HK-2 (cell line): ENCODE measurements around the gene PTGER3.

Experiments used
- DNase-seq: peaks from one replicate; pipeline ENCODE4 v3.0.0-alpha.2; 2018; ENCODE audit not compliant: unreplicated experiment

Gene PTGER3

DNA sequence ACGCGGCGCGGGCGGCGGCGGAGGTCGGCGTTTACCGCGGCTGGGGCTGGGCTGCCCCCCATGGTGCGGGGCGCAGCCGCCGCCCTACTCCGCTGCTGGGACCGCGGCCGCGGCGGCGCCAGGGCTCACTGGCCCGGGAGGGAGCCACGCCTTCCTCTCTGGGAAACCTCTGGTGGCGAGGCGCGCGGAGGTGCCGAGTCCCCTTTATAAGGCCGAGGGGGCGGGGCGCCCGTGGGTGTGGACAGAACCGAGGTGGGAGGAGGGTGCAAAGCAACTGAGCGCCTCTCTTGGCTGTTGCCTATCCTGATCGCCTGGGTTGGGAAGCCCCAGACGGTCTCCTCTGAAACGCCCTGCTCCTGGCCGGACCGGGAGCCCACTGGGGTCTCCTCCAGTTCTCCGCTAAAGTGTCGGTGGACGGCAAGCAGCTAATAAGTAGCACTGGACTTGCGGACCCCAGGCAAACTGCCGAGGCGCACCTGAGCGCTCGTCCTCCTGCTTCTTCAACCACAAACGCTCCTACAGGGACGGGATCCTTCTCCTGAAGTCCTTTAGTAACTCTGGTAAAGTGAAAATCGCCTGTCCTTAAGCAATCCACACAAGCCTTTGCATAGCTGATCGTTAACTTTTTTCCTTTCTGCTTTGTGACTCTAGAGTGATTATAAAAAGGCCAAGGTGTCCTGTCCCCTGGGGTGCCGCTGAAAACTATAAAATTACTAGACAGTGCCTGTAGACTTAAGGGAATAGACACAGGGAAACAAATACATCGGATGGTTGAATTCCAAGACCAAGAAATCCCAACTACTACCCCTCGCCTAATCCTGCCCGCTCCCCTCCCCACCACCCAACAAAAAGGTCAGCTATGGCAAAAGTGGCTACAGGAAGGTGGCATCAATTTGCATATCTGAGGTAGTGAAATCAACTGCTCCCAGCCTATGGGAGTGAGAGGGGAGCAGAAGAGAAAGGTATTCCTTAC, at the start of gene PTGER3:
Gene PTGER3, minus strand, starts transcription at position 182 of the 973 bp plus-strand sequence. CDS start 239 bp downstream, outside the sequence.
- DNase-seq, result peak; percentile 45

DNA sequence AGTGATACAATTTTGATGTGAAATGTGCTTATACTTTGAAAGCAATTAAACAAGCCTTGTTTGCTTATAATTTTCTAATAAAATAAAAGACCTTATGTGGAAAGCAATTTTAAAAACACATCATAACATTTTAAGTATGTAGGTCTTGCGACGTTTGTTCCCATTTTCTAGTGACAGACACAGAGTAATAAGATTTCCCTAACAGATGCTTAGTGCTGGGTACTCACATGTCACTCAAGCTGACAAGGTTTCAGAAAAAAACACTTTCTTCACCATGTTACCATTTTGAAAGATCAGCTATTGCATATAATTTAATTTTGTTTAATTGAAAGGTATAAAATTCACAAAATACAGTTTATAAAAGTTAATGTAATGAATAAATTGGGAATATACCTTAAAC, 47.3 kb upstream of the PTGER3 start:
- no peak for DNase-seq

DNA sequence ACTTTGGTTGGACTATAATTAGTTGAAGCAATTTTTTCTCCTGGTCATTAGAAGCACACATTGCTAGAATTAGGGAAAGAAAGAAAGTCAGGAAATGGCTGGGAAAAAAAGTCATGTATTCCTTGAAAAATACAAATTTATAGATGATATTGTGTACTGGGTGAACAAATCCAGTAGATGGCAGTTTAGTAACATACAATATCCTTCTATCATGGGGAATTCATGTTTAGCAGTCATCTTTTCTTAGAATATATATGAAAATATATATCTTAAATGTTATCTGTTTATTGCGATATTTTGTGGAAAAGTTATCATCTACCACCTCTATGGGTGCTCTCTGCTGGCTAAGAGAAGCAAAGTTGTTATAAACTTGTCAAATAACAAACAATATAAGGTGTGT, 46.3 kb upstream of the PTGER3 start:
- DNase-seq, result no peak

DNA sequence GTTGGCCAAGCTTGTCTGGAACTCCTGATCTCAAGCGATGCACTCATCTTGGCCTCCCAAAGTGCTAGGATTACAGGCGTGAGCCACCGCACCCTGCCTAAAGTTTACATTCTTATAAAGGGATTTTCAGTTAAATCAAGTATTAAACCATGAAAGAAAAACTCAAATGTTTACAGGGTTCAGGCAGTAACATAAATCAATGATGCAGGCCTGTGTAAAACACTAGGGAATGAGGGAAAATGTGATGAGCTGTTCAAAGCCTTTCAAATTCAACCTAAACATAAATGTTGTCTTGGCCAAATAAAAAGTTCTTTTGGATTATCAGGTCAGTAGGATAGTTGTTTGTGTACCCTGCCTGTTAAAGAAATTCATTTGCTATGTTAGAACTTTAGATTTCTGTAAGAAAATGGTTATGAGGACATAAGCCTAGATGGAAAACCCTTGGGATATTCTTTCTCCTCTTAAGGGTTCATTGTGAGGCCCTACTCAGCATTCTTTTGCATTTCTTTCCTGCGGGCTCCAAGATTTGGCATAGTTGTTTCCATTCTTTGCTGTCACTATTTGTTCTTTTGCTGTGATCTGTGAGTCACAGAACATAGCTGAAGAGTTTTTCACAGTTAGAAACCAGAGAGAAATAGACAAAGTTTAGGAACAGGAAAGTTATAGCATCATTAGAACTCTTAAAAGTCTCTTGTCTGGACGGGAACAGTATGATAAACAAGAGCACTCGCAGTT, 42.1 kb upstream of the PTGER3 start:
- no peak for DNase-seq

- DNase-seq, result no peak
Measured at GRCh38 chr1:71088645-71089287, 41.1 kb upstream of the PTGER3 start.

DNA sequence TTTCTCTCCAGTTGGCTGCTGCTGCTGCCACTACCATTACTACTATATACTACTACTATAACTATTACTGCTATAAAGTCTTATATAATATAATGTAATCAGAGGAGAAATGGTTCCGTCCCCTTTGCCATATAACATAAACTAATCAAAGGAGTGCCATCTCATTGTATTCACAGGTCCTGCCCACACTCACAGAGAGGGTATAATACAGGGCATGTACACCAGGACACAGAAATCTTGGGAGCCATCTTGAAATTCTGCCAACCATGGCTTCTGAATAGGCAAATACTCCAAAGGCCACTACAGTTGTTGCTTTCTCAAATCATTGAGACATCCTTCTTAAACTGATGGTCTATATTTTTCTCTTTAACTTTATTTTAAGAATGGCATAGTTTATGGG, 40.1 kb upstream of the PTGER3 start:
- DNase-seq, result no peak

DNA sequence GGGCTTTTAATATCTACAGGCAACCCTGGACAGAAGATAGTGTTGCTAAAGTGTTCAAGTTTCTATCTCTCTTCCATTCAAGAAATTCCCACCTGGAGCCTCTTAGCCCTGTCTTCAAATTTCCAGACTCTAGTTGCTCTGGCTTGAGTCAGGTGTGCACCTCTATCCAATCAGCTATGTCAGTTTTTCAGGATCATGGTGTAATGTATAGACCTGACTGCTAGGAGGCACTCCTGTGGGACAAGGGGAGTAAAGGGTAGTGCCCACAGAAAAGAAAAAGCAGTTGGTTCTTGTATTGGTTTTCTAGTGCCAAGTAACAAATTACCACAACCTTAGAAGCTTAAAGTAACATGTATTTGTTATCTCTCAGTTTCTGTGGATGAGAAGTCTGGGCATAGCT, 39.4 kb upstream of the PTGER3 start:
- no peak for DNase-seq

DNA sequence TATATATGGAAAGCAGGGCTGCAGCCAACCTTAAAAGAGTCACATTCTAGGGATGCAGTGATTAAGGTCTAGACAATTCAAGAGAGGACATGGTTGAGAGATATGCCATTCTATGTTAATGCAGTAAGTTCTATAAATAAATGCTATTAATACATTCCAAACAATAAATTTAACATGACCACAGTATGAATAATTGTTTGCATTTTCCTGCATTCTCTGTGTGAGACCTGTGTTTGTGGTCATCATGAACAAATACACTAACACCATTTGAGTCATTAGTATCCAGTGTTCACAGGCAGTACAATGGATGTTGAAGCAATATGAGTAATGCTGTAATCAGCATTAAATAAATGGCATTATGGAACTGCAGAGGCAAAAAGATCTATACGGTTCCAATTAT, 38.7 kb upstream of the PTGER3 start:
- DNase-seq, result no peak

DNA sequence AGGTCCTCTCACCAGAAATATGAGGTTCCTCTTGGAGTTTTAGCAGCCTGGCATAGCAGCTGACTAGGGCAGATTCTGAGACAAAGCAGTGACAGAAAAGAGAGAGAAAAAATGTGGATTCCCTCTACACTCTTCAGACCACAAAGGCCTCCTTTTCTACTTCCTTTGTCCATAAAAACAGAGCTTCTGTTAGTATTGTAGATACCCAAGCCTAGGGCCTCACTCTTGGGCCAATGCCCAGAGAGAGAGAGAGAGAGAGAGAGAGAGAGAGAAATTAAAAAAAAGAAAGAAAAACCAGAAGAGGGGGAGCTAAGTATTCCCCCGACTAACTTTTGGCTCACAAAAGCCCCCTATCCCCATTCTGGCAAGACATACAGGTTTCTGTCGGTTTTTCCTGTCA, 35.7 kb upstream of the PTGER3 start:
- DNase-seq, result no peak

- peak; percentile 12 for DNase-seq
Measured at GRCh38 chr1:71081697-71082080, 34.1 kb upstream of the PTGER3 start.

GRCh38 chr1:71080739-71081696, 33.4 kb upstream of the PTGER3 start, which contains the start of gene ZRANB2:
Gene ZRANB2, minus strand, starts transcription at chr1:71081035. Its CDS starts 40 bp downstream, at chr1:71080995.
- peak; percentile 86 for DNase-seq

DNA sequence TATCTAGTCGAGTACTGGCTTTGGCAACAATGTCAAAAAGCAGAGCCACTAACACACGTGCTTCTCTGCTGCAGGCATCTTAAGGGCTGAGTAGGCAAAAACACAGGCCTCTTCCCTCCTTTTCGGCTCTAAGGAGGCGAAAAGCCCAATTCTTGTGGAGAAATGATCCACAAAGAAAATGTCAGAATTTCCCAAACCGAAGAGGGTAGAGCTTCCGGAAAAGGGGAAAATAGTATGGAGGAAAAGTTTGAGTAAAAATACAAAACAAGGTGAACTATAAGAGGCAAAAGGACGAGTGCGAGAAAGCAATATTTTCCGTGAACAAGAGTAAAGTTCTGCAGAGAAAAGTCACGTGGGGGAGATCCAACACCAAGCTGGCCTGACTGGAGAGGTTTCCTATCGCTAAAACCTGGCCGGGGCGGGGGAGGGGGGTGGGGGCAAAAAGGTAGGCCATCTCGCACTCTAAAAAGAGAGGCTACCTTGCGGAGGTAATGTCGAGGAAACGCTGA, 32.7 kb upstream of the PTGER3 start:
- DNase-seq, result no peak

- no peak for DNase-seq
Measured at GRCh38 chr1:71074681-71075080, 27.1 kb upstream of the PTGER3 start.

- DNase-seq, result no peak
Measured at GRCh38 chr1:71072273-71072672, 24.7 kb upstream of the PTGER3 start.

- DNase-seq, result no peak
Measured at GRCh38 chr1:71071720-71072119, 24.1 kb upstream of the PTGER3 start.

- DNase-seq, result no peak
Measured at GRCh38 chr1:71068325-71069240, 21.0 kb upstream of the PTGER3 start.

- DNase-seq, result no peak
Measured at GRCh38 chr1:71054791-71055190, 7.2 kb upstream of the PTGER3 start.

- DNase-seq, result no peak
Measured at GRCh38 chr1:71054281-71054731, 6.7 kb upstream of the PTGER3 start.

DNA sequence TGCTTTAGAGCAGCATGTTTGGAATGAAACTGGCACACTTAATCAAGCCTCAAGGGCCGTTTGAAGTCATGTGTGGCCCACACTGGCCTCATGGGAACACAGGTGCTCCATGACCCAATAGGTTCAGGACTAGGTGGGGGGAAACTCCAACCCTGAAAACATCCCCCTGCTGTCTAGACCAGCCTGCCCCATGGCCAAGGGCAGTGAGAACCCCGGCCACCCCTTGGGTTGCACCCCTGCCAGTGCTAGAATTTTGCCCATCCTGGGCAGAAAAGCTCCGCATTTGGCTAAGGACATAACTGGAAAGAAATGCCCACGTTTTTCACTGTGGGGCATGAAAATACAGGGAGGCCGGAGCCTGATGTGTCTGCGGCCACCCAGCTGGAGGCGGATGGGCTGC, 6.1 kb upstream of the PTGER3 start:
- no peak for DNase-seq

DNA sequence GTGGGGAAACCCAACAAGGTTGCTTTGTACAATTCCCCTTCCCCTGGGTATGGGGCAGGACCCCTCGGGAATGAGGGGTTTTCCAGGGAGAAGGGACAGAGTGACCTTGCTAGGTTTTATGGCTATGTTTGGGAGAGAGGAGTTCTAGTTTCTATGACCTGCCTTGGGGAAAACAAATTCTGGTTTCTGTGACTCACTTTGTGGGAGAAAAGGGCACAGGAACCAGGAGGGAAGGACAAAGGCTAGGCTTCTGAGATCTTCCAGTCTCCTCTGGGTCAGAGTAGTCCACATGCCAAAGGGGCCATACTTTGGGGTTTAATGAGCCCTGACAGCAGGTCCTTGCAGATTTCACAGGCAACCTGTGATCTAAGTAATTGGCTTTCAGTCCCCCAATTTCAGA, 5.5 kb upstream of the PTGER3 start:
- no peak for DNase-seq
